GDM1 (cell line): ENCODE measurements around the gene COL5A3.
"Not testable (repeated sequence)": the region's sequence is repeated elsewhere in the genome, so short reads cannot be mapped to it uniquely, and the experiment has no call there.

ENCODE experiments used
- DNase-seq: peaks from one replicate; lab custom pipeline; 2025; lab: John Stamatoyannopoulos, UW

The COL5A3 gene

DNA sequence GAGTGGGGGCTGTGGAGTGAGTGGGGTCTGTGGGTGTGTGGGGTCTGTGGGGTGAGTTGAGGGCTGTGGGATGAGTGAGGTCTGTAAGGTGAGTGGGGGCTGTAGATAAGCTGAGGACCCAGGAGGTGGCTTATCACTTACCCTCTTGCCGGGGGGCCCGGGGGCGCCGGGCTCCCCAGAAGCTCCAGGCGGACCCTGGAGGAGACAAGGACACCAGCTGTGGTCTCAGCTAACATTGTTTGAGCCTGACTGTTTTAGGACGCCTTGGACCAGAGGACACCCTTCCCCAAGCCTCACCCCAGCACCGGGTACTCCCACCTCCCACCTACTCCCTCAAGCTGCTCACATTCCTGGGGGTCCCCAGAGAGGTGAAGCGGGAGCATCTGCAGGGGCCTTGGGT lies 39.8 kb downstream of the COL5A3 start:
- no peak for DNase-seq

DNA sequence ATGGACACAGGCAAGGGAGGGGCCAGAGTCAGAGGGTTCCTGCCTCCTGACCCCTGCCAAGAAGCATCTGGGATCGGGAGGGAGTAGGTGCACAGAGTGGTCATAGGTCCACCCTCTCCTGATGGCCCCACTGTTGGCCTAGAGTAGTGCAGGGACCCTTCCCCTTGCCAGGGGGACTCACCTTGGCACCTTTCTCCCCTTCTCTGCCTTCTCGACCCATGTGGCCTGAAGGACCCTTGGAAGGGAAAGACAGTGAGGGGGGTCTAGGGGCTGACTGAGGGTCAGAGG lies 40.7 kb downstream of the COL5A3 start:
- DNase-seq = no peak

DNA sequence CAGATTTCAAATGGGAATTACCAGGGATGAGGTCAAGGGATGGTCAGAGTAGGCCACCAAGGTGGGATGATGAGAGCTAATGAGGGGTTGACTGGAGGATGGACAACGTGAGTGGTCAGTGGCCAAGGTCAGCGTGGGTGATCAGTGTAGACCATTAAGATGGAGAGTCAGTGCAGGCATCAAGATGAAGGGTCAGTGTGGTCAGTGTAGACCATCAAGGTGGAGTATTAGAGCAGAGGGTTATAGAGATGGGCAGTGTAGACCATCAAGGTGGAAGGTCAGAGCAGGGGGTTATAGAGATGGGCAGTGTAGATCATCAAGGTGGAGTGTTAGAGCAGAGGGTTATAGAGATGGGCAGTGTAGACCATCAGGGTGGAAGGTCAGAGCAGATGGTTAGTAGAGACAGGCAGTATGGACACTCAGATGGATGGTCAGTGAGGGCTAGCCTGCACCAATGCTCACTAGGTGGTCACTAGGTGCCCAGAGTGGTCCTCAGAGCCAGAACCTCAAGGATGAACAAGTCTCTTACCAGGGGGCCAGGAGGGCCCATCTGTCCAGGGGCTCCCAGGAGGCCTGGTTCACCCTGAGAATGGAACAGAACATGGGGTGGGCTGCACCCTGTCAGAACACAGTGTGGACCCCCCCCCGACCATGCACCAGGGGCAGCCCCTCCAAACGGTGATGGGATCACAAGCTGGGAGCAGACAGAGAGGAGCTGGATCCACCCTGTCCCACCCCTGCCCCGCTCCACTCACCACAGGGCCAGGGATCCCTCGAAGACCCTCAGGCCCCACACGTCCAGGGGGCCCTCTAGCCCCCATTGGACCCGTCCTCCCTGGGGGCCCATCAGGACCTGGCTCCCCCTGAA lies 41.2 kb downstream of the COL5A3 start:
- no peak for DNase-seq

DNA sequence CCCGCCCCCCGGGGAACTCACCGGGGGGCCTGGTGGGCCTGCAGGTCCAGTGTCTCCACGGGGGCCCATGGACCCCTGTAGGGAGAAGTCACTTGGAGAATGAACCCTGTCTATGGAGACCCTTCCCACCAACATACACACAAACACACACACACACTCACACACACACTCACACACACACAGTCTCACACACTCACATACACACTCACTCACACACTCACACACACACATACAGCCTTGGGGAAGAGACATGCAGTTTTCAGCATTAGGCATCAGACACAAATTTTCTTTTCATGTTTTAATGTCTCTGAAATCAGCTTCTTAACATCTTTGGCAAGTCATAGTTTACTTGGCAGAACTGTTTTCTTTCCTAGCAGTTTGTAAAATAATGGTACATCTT lies 43.0 kb downstream of the COL5A3 start:
- no peak for DNase-seq

DNA sequence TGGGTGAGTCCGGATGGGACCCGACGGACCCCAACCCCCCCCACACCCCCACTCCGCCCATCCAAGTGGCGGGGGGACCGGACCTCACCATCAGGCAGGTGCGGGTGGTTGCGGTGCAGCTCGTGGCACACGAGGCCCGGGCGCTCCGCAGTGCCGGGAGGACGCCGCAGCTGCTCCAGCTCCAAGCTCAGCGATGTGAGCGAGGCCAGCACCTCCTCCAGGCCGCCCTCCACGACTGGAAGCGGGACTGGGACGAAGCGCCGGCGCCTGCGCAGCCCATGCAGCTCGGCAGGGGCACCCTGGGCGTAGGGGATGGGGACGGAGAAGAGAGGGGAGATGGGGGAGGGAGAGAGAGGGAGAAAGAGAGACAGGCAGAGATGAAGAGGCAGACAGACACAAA lies 43.9 kb downstream of the COL5A3 start:
- DNase-seq = no peak

DNA sequence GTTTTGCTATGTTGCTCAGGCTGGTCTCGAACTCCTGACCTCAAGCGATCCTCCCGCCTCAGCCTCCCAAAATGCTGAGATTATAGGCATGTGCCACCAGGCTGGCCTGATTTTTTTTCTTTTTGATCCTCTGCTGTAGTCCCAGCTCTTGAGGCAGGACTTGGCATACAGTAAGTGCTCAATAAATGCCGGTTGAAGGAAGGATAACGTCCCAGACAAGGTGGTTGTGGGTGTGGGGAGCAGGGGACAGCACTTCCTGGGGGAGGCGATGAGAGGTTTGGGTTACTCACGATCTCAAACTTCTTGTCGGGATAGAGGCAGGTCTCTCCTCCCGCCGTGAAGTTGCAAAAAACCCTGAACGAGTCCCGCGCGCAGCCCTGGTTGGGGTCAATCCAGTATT lies 44.3 kb downstream of the COL5A3 start:
- no peak for DNase-seq

DNA sequence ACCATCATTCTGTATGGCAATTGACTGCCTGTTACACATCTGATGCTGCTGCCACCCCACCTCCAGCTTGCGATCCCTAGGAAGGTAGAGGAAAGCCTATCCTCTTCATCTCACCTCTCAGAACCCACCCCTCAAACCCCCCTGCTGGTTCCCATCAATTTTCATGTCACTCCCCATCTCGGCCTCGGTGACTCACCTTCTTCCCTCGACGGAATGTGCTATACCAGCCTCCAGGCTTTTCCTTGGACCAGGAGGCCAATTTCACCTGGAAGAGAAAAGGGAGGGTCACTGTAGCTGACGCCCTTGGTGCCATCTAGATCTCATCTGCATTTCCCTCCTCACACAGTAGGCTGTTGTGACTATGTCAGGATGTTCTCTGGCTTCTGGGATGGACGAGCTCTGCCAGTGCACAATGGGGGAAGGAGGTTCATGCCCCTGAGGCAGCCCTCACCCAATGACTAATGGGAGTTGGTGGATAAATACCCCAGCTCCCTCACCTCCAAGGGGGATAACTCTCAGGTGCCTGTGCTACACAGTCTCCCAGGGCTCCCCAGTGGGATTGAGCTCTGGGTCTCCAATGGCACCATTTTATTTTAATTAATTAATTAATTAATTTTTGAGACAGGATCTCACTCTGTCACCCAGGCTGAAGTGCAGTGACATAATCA lies 47.5 kb downstream of the COL5A3 start:
- DNase-seq = no peak

DNA sequence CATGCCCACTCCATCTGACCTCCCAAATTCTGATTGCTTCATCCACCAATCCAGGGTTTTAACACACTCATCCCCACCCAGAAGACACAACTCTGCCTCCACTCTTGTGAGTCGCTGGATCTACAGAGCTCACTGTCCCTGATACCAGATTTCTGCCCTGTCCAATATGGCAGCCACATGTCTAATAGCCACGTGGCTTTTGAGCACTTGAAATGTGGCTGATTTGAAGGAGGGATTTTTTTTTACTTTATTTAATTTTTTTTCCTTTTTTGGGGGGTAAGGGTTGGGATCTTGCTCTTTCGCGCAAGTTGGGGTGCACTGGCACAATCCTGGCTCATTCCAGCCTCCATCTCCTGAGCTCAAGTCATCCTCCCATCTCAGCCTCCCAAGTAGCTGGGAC lies 49.2 kb downstream of the COL5A3 start:
- DNase-seq = no peak

DNA sequence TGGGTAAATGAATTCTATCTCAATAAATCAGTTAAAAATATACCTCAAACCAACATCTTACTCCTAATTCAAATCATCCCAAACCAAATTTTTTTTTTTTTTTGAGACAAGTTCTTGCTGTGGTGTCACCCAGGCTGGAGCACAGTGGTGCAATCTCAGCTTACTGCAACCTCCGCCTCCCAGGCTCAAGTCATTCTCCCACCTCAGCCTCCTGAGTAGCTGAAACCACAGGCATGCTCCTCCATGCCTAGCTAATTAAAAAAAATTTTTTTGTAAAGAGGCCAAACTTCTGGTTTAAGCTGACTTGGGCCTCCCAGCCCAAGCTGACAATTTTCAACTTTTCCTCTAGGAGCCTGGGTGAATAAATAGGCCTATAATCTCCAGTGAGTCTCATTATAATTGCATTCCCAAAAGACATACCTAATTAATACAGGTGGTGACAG lies 51.9 kb downstream of the COL5A3 start:
- DNase-seq = no peak

DNA sequence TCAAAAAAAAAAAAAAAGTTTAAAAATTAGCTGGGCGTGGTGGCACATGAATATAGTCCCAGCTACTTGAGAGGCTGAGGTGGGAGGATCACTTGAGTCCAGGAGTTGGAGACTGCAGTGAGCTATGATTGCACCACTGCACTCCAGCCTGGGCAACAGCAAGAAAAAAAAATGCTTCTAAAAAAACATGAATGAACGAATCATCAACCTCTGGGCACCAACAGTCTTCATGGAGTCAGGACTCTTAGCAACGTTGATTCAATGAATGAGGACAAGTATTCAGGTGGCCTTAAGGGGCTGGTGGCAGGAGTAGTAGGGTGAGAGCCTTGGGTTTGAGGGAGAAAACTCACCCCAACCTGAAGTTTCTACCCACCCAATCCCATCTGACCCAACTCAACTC lies 53.3 kb downstream of the COL5A3 start:
- DNase-seq = no peak

DNA sequence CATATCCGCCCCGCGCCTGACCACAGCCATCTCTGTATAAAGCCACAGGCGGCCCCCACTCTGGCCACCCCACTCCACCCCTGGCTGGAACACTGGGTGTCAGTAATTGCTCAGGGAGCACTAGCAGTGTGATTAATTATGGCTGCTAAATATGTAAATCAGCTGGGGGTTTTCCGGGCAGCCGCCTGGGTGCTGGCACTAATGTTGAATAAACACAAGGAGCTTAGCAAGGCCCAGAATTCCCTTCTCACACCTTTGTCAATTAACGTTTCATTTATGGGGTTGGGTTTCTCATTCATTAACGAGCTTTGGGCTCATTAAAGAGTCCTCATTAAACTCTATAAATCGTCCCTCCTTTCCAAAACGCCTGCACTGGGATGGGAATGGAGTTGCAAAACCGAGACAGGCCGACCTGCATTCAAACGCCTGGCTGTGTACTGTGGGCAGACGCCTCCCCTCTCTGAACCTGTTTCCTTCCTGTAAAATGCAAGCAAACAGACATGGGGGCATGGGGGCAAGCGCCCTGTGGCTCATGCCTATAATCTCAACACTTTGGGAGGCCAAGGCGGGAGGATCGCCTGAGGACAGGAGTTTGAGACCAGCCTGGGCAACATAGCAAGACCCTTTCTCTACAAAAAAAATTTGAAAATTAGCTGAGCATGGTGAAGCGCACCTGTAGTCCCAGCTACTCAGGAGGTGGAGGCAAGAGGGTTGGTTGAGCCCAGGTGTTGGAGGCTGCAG lies 56.3 kb downstream of the COL5A3 start:
- DNase-seq = no peak

DNA sequence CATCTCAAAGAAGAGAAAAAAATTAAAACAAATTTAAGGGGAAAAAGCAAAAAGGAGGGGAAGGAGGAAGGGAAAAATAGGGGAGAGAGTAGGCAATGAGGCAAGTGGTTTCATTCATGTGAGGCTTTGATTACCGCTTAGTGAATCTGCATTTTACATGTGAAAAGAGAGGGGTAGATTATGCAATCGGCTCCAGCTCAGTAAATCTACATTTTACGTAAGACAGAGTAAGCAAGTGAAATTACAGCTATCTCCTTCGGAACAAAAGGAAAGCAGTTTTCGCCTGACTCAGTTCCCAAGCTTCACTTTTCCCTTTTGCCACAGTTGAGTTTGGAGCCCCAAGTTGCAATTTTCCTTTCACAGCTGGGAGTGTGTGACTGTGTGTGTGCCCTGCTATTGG lies 58.0 kb downstream of the COL5A3 start:
- no peak for DNase-seq

DNA sequence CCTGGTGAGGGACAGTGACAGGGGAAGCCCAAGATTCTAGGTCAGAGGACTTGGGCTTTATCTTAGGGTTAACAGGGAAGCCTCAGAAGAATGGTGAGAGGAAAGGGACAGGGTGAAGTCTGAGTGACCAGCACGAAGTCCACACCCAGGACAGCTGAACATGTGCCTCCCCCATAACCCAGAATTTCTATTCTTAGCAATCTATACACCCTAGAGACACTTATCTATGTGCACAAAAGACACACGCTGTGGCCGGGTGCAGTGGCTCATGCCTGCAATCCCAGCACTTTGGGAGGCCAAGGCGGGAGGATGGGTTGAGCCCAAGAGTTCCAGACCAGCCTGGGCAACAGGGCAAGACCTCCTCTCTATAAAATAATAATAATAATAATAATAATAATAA lies 62.9 kb downstream of the COL5A3 start:
- no peak for DNase-seq

DNA sequence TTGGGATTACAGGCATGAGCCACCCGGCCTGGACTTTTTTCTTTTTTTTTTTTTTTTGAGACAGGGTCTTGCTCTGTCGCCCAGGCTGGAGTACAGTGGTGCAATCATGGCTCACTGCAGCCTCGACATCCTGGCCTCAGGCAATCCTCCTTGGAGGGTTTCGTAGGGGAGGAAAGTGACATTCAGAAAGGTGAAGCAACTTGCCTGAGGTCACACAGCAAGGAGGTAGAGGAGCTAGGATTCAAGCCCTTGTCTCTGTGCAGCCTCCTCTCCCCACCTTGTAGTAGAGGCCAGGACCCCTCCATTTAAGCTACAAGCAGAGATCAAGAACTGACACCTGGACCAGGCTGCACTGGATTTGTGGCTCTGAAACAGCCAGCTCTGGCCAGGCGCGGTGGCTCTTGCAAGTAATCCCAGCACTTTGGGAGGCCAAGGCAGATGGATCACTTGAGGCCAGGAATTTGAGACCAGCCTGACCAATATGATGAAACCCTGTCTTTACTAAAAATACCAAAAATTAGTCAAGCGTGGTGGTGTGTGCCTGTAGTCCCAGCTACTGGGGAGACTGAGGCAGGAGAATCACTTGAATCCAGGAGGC lies 63.7 kb downstream of the COL5A3 start:
- DNase-seq = not testable (repeated sequence)

DNA sequence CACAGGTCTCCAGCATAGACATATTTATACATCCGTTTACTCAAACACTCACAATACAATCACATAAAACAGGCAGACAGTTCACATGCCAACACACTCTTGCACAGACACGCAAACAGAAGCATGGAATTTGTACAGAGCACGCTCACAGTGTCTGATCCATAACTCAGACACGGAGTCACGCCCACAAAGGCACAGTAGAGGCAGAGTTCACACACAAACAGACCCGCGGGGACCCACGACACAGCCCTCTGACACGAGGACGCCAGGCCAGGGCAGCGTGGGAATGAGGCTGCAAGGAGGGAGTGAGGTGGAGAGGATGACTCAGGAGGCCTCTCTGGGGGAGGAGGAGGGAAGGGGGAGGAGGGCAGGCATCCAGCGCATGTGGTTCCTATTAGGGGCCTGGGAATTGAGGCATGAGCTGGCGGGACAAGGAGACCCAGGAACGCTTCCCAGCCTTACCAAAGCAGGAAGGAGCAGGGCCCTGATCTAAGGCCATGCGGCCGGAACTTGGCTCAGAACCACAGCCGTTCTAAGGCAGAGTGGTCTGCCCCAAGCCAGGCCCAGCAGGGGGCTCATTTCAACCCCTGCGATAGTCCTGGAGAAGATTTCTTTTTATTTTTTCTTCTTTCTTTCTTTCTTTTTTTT lies 64.9 kb downstream of the COL5A3 start:
- no peak for DNase-seq

DNA sequence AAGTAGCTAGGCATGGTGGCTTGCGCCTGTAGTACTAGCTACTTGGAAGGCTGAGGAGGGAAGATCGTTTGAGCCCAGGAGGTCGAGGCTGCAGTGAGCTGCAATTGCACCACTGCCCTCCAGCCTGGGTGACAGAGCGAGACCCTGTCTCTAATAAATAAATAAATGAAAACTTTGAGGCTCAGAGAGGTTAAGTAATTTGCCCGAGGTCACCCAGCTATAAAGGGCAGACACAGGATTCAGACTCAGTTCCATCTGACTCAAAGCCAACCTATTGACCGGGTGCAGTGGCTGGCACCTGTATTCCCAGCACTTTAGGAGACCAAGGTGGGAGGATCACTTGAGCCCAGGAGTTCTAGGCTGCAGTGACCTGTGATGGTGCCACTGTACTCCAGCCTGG lies 66.6 kb downstream of the COL5A3 start:
- no peak for DNase-seq

DNA sequence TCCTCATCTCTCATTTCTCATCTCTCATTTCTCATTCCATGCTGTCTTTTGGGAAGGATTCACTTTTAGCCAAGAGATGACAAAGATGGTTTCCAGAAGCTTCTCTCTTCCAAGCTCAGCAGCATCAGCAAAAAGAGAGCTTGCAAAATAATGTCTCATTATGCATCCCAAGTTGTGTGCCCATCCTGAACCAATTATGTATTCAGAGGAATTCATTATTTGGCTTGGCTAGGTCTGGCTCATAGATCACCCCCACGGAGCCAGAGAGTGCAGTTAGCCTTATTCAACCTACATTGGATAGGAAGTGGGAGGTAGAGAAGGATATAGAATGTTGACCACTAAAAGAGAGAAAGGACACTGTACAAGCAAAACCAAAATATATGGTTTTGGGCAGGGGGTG lies 68.6 kb downstream of the COL5A3 start:
- no peak for DNase-seq

DNA sequence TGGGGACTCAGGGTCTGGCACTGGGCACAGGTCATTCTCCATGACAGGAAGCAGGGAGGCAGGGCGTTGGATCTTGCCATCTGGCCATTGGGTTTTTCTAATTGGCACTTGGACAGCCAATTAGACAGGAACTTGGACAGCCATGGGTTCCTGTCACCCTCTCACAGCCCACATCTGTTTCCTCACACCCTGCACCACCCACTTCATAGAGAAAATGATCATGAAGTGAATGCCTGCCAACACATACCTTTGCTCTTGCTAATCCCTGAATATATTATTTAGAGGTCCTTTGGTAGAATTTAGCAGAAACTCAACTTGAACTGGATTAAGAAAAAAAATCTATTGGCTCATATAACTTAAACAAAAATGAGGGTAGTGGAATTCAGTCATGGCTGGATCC lies 69.1 kb downstream of the COL5A3 start:
- no peak for DNase-seq

DNA sequence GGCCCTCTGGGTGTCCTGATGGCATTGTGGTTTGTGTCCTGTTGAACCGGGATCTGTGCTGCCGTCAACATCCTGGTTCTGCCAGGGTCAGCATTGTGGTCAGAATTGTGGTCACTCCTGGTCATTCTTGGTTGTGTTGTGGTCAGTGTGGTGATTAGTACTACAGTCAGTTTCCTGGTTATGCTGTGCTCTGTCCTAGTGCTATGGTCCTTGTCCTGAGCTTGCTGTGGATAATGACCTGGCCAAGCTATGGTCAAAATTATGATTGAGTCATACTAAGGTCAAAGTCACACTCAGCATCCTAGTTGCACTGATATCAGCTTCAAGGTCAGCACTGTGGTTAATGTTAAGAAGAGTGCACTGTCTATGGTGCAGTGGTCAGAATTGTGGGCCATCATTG lies 69.5 kb downstream of the COL5A3 start:
- DNase-seq = no peak

DNA sequence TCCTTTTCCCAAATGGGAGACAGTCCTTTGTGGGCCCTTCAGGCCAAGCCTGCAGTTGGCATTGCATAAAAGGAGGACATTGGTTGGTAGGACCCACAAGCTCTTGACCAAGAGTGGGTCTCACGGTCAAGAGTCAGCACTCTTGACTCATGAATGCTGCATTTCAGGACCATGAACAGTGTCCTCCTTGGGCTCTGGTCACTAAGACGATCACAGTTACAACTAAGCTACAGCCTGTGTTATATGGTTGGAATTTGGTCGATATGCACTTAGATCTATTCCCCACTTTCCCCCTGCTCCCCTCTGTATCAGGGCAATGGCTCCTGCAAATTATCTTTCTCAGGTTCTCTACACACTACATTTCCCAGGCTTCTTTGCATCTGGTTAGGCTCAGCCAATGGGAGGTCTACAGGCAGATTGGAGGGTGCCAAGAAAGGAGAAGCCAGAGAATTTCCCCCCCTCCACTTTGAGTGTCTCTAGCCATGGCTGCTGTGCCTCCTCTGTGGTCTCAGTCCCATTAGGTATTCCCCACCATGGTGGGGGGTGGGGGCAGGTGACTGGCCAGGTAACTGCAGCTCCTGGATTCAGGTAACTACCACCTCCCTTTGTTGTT lies 70.9 kb downstream of the COL5A3 start:
- DNase-seq = no peak

DNA sequence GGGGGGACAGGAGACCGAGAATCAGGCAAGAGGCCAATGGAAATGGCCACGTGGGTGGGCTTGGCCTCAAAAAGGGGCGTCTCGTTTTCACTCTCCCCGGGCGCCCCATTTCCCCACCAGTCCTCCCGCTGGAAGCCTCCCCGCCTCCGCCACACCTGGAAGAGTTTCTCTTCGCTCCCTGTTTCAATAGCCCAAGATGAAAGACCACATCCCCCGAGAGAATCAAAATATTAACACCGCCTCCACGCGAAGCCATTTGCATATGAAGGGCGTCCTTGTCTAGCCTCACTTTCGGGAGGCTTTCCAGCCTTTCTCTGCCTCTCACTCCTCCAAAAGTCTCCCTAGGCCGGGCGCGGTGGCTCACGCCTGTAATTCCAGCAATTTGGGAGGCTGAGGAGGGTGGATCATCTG lies 73.3 kb downstream of the COL5A3 start:
- no peak for DNase-seq
